GM19025 (cell line): ENCODE results near the gene ZMIZ1.

ENCODE experiments used
- ATAC-seq: cut with Tn5 transposase; IDR thresholded peaks from one replicate; pipeline ENCODE4 v1.9.1; 2021; ENCODE audit warnings: mild to moderate bottlenecking, low read depth, moderate library complexity; ENCODE audit not compliant: unreplicated experiment

The ZMIZ1 gene

DNA sequence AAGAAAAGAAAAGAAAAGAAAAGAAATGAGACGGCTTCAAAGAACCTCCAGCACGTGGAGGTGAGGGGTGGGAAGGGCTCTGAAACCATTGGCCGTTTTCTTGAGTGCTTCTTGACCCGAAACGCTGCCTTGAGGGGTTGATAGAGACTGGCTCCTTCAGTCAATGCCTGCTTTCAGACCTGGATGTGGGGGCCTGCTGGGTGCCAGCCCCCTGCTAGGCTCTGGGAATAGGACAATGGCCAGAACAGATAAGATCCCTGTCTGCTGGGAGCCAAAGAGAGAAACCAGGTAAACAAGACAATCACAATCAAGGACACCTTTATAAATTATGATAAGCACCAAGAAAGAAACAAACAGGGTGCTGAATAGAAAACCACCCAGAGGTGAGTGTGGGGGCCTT is 27.7 kb downstream of the ZMIZ1 start:
- ATAC-seq = no peak

DNA sequence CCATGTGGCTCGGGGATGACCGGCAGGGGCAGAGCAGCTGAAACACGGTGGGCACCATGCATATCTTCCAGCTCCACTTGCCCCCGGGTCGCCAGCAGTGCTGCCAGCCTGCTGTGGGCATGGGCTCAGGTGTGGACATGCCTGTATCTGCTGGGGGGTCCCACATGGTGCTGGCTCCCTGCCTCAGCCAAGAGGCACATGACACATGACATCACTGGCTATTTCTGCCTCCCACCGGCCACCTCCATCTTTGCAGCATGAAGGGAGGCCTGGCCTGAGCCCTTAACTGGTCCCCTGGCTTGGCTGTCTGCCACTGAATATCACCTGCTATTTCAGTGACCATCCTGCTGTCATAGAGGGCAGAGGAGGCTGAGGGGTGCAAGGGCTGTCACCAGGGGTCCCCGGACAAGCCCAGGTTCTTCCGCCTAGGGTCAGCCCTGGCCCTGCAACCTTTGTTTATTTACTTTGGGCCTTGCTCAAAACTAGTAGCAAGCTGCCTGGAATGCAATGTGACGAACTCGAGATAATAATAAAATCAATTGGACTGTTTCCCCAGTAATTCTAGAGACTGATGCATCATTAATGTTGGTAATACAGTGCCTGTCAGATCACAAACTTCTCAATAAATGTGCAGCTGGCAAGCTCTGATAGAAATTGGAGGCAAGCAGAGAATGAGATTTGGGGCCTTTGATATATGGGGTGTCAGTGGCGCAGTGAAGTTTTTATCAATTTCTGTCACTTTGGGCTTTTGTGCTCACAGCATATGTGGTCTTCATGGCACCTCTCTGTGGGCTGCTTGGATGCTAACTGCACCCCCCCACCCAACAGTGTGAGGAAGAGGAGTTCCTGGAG is 28.5 kb downstream of the ZMIZ1 start:
- no peak for ATAC-seq

DNA sequence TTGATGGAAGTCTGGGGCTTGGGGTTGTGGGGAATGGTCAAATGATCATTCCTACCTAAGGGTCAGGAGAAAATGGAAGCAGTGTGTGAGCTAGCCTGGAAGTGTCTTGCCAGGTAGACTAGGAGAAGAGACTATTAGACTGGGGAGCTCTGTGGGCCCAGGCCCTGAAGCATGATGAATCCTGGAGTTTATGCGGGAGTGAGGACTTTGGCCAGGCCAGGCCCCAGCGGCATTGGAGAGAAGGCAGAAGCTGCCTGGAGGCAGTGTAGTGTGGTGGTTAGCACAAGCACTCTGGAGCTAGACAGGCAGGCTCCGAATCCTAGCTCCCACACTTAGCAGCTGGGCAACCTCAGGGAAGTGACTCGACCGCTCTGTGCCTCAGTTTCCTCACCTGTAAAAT is 29.3 kb downstream of the ZMIZ1 start:
- no peak for ATAC-seq

DNA sequence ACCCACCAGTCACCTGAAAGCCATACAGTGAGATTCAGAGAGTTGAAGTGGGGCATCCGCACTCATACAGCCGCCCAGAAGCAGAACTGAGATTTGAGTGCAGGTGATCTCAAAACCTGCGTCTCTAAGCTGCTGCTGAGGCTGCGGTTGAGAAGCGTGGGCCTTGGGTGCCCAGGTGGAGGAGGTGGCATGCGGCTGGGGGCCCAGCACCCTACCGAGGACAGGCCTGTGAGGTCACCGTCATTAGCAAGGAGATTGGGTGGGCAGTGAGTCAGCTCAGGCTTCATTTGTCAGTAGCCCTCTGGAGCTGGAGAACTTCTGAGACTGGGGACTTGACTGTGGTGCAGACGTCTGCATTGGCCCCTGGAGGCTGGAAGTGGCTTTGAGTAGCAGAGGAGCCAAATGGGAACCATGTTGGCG is 29.8 kb downstream of the ZMIZ1 start:
- peak; percentile 50 for ATAC-seq

DNA sequence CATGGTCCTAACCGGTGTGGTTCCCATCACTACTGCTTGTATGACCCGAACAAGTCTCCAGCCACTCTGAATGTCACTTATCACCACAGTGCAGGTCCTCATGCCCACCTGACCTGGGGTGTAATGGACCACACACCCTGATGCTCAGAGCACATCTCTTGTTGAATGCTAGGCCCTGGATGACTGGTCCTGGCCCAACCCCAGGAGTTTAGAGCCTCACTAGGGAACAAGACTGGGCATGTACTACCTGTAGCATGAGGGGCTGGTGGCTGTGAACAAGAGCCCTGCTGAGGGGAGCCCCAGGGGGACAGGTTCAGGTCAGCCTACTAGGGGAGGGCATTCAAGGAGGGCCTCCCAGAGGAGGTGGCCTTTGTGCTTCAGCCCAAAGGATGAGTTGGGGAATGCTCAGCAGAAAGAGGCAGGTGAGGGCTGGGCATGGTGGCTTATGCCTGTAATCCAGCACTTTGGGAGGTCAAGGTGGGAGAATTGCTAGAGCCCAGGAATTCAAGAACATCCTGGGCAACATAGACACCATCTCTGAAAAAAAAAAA is 31.2 kb downstream of the ZMIZ1 start:
- no peak for ATAC-seq

DNA sequence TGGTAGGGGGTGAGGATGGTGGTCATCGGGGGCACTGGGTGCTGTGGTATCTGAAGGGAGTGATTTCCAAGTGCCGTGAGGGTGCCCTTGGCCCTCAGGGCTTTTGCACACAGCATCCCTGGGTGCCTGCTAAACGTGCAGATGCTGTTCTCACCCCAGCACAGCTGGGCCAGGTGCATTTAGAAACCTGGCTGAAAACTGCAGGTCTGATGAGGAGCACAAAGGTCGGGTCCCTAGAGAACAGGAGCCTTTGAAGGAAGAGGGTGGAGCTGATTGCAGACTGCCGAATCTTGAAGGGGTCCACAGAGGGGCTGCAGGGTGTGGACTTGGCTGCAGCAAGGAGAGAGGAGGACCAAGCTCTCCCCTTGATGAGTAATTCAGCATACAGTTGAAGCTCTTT is 32.0 kb downstream of the ZMIZ1 start:
- ATAC-seq = no peak

DNA sequence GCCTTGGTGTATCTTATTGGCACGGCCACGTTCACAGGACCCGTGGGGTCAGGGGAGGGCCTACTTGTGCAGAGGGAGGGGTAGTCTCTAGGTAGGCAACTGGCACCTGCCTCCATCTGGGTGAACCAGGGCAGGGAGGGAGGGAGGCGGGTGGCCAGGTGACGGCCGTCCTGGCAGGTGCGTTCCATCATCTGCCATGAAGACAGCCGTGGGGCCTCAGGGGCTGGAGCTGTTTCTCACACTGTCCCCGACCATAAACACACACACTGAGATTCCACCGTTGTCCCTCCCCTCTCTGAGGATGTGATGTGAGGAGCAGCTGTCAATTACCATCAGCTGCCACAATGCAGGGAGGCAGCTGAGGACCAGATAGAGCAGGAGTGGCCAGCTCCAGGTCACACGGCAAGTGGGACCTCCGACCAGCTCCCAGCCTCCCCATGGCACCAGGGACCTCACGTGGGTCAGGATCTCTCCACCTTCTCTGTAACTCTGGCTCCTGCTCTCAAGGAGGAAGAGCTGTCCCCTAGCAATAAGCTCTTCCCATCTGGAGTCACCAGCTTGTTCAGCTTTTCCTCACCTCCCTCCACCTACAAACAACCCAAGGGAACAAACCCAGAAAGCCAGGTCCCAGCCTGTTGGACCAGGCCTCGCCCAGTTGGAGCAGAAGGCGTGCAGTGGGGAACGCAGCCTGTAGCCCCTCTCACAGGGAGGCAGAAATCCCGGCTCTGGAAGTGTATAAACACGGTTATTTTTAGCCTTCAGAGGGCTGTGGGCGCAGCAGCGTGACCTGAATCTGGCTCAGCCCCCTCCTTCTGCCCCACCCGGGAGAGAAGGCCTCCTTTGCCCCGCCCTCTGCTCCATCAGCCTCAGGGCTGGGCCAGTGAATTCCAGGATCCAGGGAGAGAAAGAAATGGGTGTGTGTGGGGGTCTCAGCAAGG is 33.1 kb downstream of the ZMIZ1 start:
- ATAC-seq = no peak

DNA sequence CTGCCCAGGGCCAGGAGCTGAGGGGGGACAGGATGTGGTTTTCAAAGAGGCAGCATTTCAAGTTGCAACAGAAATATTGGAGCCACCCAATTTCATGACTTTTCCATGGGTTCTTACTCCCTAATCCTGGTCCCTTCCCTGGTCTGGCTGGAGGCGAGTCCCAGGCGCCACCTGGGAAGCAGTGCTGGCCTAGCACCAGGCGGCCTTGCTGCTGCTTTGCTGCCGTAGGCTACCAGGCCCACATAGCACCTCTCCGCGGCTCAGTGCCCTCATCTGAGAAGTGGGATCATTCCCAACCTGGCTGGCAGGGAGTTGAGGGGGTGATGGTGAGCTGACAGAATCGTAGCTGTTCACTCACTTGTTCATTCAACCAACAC is 33.7 kb downstream of the ZMIZ1 start:
- no peak for ATAC-seq

DNA sequence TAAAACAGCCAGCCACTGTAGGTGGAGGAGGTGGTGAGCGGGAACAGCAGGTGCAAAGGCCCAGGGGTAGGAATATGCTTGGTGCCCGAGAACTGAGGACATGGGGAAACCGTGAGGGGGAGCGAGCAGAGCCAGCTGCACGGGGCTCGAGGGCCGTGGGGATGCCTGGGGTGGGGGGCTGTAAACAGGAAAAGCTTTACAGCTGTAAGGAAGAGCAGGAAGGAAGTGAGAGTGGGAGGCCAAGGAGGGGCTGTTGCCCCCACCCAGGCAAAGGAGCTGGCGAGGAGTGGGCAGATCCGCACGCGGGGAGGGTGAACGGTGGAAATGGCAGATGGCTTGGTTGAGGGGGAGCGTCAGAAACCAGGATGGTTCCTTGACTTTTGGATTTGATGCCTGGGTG is 34.4 kb downstream of the ZMIZ1 start:
- no peak for ATAC-seq

DNA sequence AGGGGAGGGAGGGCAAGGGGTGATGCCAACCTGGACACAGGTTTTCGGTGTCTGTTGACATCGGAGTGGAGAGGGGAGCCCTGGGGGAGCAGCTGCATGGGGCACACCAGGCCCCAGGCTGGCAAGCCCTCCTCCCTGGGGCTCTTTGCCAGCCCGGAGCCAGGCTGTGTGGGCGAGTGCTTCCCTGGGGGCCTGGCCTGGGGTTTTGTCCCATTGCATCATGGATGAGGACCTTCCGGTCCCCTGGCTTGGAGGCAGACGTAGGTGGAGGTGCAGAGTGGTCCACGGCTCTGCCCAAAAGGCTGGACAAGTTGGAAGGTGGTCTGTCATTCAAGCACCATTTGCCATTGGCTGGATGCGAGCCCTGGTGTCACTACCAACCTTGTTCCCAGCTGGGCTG is 34.8 kb downstream of the ZMIZ1 start:
- no peak for ATAC-seq

DNA sequence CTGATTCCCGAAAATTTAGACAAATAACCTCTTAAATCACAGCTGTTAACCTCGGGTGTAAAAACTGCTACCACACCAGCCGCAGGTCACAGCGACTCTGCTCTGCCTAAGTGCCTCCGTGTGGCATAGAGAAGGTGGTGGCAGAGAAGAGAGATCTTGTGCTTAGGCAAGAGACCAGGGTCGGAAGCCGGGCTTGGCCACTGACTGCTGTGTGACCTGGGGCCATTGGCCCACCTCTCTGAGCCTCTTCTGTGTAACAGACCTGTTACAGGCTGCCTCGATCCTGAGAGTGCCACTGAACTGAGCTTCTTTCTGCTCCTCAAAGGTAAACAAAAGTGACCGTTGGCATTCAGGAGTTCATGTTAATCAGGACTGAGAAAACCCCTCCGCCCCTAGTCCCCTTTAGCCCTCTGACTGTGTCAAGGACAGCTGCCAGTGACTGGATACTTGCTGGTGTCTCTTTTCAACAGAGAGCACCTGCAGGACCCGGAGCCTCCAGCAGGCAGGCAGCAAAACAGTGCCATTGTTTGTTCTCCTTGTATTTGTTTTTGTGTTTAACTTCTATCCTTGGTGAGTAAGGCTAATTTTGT is 36.5 kb downstream of the ZMIZ1 start:
- ATAC-seq = no peak

DNA sequence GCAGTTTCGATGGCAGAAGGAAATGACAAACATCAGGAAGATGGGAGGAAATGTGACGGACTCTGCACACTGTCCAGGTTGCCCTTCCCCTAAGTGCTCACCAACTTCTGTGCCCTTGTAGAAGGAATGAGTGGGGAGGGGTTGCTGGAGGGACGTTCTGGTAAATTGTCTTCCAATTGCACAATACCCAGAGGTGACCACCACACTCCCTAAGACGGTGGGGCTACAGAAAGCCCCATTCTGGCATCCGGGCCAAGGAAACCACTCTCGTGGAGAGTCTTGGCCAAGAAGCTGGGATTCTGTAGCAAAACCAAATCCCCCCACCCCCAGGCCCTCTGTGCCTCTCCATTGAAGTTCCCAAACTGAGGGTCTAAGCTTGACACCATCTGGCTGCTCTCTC is 37.1 kb downstream of the ZMIZ1 start:
- no peak for ATAC-seq

DNA sequence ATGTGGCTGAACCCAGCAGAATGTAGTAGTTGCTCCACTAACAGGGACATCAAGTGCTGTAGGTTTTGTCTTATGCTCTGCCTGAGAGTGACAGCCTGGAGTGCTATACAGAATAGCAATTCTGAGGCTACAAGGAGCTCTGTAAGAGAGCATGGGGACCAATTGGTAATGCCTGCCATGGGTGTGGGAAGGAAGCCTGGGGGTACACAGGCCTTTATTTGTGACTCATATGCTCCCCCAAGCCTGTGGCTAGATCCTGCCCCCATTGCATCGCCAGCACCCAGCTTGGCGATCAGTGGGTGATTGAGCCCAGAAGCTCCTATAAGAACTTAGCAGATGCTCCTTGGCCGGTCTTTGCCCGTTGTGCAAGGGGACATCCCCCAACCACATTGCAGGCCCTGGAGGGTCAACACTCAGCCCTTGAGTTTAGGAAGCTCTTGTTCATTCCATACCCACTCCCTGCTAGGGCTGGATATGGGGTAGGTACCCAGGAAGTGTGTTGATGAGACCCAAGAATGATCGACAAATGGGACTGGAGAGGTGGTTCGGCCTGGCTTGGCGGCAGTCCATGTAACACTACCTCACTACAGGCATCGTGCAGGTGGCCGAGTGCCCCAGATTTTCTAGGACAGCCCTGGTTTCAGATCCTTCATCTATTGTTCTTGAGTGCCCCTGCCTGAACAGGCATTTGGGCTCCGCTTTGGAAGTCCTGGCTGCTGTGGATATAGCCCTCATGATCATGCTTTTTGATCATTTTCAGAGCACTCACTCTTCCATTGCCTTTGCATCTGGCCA is 37.7 kb downstream of the ZMIZ1 start:
- no peak for ATAC-seq

DNA sequence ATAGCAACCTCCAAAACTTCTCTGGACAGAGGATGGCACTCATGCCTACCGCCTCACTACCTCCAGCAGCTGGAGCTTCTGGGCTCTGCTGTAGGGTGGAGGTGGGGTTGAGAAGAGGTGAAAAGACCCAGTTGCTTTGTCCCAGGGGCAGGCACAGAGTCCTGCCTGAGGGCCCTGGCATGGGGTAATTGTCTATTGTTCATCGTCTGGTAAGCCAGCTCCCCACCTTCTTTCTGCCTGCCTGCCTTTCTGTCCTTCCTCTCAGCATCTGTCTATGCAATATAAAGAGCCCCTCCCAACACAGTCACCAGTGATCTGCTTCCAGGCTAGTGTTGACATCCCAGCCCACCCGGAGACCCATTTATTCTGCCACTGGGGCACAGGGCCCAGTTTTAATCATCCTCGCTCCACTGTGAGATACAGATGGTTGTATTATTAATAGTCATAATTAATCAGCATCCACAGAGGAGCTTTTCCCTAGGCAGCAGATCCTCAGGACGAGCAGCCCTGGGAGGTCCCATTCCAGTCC is 39.0 kb downstream of the ZMIZ1 start:
- no peak for ATAC-seq

DNA sequence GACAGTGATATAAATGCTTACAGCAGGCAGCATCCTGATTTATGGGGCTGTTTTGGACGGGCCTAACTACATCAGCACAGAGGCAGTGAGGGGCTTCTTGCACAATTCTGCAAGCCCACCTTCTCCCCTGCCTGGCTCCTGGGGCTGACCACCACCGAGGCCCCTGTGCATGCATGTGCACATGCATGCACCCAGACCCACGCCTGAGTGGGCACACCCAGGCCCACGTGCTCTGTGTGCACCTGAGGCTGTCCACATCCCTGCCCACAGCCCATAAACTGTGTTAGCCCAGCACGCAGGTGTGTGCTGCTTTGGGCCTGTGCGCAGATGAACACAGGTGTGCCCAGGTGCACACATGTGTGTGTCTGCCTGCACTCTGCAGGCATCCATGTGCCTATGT is 40.0 kb downstream of the ZMIZ1 start:
- no peak for ATAC-seq

DNA sequence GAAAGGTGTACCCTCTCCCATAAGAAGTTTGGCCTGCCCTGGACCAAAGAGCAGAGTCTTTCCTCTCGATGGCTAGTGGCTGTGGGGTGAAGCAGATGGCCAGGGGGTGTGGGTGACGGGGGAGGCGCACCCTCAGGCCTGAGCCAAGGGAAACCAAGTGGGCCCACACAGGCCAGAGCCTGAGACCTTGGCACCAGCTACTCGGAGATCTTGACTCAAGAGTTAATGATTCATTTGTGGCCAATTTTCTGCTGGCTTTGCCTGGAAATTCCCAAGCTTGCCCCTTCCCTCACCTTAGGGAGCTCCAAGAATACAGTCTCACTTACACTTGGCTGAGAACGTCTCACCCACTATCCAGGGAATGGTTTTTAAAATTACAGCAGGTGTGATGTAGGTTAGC is 42.7 kb downstream of the ZMIZ1 start:
- ATAC-seq = no peak

DNA sequence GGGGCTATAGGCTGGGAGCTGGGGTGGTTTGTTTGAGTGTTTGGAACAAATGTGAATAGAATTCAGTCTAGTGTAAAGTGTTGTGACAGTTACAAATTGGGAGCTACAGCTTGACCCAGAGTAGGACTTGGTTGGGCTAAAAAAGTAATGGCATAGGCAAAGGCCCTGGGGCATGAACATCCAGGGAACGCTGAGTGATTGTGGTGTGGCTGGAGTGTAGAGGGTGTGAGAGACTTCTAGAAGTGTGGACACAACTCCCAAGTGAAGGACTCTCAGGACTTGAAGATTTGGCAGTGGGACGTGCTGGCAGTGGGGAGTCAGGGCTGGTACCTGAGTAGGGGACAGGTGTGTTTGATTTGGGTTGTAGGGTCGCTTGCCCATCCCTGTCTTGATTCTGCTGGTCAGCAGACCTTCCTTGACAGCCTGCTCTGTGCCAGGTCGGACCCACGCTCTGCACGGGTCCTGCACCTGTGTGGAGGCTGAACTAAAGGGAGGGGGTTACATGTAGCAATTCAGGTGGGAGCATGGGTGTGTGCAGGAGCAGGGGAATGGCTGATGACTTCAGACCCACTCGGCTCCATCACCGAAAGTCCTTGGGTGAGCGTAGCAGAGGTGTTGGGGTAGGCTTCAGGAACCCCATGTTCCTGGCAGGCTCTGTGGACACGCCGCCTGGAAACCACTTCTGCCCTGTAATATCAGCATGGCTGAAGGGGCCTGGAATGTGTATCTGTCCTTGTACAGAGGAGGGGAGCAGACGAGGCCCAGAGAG is 43.3 kb downstream of the ZMIZ1 start:
- ATAC-seq = no peak

DNA sequence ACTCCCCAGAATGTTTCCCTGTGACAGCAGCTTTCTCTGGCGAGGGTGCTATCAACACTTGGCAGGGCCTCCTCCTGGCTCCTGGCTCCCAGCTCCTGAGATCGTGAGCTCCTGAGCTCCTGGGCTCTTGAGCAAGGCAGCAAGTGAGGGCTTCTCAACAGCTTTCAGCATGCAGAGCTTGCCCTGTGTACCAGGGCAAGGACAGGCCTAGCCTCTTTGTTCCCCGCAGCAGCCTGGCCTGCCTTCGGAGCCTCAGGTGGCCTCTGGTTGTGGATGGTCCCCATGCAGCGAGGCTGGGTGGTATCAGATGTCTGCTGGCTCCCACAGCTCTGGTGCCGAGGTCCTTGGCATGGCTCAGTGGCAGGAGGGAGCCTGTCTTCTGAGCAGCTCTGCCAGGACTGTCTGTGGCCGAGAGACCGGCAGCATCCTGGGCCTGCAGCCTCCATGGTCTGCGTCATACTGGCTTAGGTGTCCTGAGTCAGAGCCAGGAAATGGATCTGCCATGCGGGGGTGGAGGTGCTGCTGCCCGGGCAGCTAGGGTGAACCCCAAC is 44.2 kb downstream of the ZMIZ1 start:
- no peak for ATAC-seq

DNA sequence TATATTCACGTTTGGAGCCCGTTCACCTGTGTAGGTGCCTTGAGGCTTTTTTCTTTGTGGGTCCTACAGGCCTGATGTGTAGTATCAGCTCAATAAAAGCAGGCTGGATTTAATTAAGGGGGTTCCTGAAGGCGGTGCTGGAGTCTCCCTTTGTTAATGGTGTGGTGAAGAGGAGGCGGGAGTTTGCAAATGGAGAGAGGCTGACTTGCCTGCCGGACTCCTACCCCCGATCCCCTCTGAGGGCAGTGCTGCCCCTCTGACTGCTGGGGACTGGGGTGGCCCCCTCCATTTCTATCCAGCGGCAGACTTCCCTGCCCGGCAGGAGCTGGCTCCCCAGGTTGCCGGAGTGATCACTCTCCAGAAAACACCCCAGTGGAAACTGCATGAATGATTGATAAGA is 45.1 kb downstream of the ZMIZ1 start:
- ATAC-seq = no peak
